ENCODE data around the gene TUBGCP4. TPM values are rescaled to one million over a fixed set of nuclear protein-coding genes. Genes with fewer than 3 reads are reported as not detected.

The TUBGCP4 gene, protein sequence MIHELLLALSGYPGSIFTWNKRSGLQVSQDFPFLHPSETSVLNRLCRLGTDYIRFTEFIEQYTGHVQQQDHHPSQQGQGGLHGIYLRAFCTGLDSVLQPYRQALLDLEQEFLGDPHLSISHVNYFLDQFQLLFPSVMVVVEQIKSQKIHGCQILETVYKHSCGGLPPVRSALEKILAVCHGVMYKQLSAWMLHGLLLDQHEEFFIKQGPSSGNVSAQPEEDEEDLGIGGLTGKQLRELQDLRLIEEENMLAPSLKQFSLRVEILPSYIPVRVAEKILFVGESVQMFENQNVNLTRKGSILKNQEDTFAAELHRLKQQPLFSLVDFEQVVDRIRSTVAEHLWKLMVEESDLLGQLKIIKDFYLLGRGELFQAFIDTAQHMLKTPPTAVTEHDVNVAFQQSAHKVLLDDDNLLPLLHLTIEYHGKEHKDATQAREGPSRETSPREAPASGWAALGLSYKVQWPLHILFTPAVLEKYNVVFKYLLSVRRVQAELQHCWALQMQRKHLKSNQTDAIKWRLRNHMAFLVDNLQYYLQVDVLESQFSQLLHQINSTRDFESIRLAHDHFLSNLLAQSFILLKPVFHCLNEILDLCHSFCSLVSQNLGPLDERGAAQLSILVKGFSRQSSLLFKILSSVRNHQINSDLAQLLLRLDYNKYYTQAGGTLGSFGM
- 13.3 and 15.0 TPM in 2 replicates for total RNA-seq

DNA sequence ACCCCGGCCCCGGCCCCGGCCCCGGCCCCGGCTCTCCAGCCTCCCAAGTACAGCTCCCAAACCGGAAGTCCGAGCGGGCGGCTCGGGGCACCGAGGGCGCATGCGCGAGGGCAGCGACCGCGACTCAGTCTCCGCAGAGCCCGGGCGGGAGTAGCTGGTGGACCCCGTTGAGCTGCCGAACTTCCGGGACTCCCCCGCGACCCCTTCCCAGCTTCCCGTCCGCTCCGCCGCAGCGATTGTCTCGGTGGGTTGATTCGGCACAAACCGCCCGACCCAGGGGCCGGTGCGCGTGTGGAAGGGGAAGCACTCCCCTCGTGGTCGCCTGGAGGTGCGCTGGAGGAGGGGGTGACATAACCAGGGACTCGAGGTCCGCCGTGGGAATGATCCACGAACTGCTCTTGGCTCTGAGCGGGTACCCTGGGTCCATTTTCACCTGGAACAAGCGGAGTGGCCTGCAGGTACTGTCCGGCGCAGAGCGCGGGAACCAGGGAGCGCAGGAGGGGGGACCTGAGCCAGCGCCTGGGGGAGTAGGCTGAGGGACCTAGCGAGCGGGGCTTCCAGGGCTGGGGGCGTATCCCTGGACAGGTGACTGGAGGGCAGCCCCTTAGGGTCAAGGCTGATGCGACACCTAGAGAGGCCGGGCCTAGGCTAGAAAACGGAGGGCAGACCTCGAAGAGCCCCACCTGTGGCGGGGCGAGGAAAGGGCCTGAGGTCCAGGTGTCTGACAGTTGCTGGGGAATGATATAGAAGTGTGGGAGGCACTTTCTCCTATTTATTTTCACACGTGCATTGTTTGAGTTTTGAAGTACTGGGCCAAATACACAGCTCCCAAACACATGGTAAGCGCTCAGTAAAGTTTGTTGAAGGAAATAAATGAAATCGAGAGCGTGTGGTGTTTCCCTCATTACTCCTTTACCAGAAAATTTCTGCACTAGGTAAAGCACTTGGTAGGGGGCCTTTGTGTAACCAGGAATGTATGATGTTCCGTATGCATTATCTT lies at the start of gene TUBGCP4, which contains the start of gene ZSCAN29:
Gene TUBGCP4, plus strand, starts transcription at position 127 of the 1,000 bp plus-strand sequence. Its CDS starts 254 bp downstream, at position 381.
Gene ZSCAN29, minus strand, starts transcription at position 69 of the 1,000 bp plus-strand sequence. CDS start 1,130 bp downstream, outside the sequence.

DNA sequence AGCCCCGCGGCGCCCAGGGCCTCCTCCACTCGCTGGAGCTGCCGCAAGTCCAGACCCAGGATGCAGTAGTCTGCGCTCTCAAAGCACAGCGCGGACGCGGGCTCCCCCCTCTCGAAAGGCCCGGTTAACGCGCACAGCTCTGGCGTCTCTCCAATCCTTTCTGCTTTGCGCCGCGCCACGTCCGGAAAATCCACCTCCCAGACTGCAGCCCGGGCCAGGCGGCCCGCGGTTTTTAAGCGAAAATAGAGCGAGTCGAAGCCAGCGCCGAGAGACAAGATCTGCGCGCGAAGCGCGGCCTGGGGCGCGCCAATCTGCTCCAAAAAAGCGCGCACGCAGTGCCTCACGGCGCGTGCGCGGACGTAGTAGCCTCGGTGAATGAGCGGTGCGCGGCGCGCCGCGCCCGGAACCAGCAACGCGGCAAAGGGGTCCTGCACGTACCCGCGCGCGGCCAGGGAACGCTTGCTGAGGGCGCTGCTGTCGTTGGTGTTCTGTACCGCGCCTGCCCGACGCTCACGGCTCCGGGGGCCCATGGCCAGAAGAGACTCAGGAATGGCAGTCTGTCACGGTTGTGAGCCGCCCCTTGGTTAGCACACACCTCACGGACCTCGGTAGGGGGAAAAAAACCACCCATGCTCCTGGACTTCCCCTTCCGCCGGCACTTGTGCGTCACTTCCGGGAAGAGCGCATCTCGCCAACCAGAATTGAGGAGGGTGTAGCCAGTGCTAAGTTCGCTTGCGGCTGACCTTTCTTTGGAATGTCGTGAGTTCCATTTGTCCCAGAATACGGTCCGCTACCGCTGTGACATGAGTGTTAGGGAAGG lies 40.7 kb upstream of the TUBGCP4 start, which contains the start of gene LCMT2:
Gene LCMT2, minus strand, starts transcription at position 614 of the 820 bp plus-strand sequence. Its CDS starts 84 bp downstream, at position 530.

Other genes starting within 250 kb of the TUBGCP4 start
- 12.2 and 17.7 TPM in 2 replicates for gene TMEM62, start 237.5 kb upstream of the TUBGCP4 start, total RNA-seq
- gene CCNDBP1, start 185.7 kb upstream of the TUBGCP4 start, total RNA-seq: 47.7 and 57.2 TPM in 2 replicates
- gene EPB42, start 150.1 kb upstream of the TUBGCP4 start, total RNA-seq: not detected in 2 replicates
- not detected in 2 replicates for gene TGM5, start 104.2 kb upstream of the TUBGCP4 start, total RNA-seq
- not detected in 2 replicates for gene TGM7, start 68.8 kb upstream of the TUBGCP4 start, total RNA-seq
- gene LCMT2, start 40.5 kb upstream of the TUBGCP4 start, total RNA-seq: 3.7 and 5.5 TPM in 2 replicates
- gene ZSCAN29, start 58 bp upstream of the TUBGCP4 start, total RNA-seq: 9.2 and 9.7 TPM in 2 replicates
- gene TP53BP1, start 122.1 kb downstream of the TUBGCP4 start, total RNA-seq: 26.2 and 27.8 TPM in 2 replicates
- 16.5 and 18.7 TPM in 2 replicates for gene MAP1A, start 146.5 kb downstream of the TUBGCP4 start, total RNA-seq
- 4.3 and 7.4 TPM in 2 replicates for gene PPIP5K1, start 219.1 kb downstream of the TUBGCP4 start, total RNA-seq
- gene CKMT1B, start 222.9 kb downstream of the TUBGCP4 start, total RNA-seq: not detected in 2 replicates
- gene STRC, start 247.7 kb downstream of the TUBGCP4 start, total RNA-seq: not detected in 2 replicates